ENCODE data around the gene LENG1. TPM values are rescaled to one million over a fixed set of nuclear protein-coding genes. Genes with fewer than 3 reads are reported as not detected.
A peak's percentile ranks its signal among the peaks of the same experiment; 100 is the strongest.
"Not testable (repeated sequence)": the region's sequence is repeated elsewhere in the genome, so short reads cannot be mapped to it uniquely, and the experiment has no call there.

LENG1 gene
- total RNA-seq, 1 donor from 2014 or later: 7.2 TPM

GRCh38 chr19:54201172-54201701 is 41.7 kb upstream of the LENG1 start:
- DNase-seq (ENCODE audit: low spot score, unreplicated experiment): no peak
- Mint-ChIP-seq H3K27ac (peak overlapping the region; percentile 100), H3K36me3 (ENCODE audit: insufficient read depth) (peaks cover 21% of the 10 kb centered on the region), H3K4me3 (ENCODE audit: low read depth) (peak overlapping the region; percentile 92), H3K9me3 (ENCODE audit: low read depth) (no peaks in the 10 kb centered on the region), H3K27me3 (no peaks in the 10 kb centered on the region), H3K4me1 (ENCODE audit: low read depth) (peaks cover 32% of the 10 kb centered on the region)
- no peak for TF ChIP-seq CTCF (IDR thresholded peaks at IDR 0.05; ENCODE audit: unreplicated experiment)

- H3K4me3 Mint-ChIP-seq (ENCODE audit: low read depth): peak overlapping the region; percentile 58
- no peak for TF ChIP-seq CTCF (IDR thresholded peaks at IDR 0.05; ENCODE audit: unreplicated experiment)
- DNase-seq (ENCODE audit: low spot score, unreplicated experiment): no peak
- peaks cover 27% of the 10 kb centered on the region for H3K4me1 Mint-ChIP-seq (ENCODE audit: low read depth)
- no peaks in the 10 kb centered on the region for H3K27me3 Mint-ChIP-seq
- H3K9me3 Mint-ChIP-seq (ENCODE audit: low read depth): no peaks in the 10 kb centered on the region
- H3K27ac Mint-ChIP-seq: peak overlapping the region; percentile 90
- H3K36me3 Mint-ChIP-seq (ENCODE audit: insufficient read depth): peaks cover 19% of the 10 kb centered on the region
Observed at GRCh38 chr19:54199401-54199800, 39.9 kb upstream of the LENG1 start.

- no peak for TF ChIP-seq CTCF (IDR thresholded peaks at IDR 0.05; ENCODE audit: unreplicated experiment)
- no peaks in the 10 kb centered on the region for H3K9me3 Mint-ChIP-seq (ENCODE audit: low read depth)
- H3K4me1 Mint-ChIP-seq (ENCODE audit: low read depth): peaks cover 13% of the 10 kb centered on the region
- H3K4me3 Mint-ChIP-seq (ENCODE audit: low read depth): no peak overlapping the region
- peaks cover 15% of the 10 kb centered on the region for H3K36me3 Mint-ChIP-seq (ENCODE audit: insufficient read depth)
- no peaks in the 10 kb centered on the region for H3K27me3 Mint-ChIP-seq
- no peak for DNase-seq (ENCODE audit: low spot score, unreplicated experiment)
- H3K27ac Mint-ChIP-seq: no peak overlapping the region
Observed at GRCh38 chr19:54197121-54197520, 37.6 kb upstream of the LENG1 start.

GRCh38 chr19:54196536-54196935 is 37.0 kb upstream of the LENG1 start:
- peaks cover 14% of the 10 kb centered on the region for H3K4me1 Mint-ChIP-seq (ENCODE audit: low read depth)

GRCh38 chr19:54194463-54194862 is 34.9 kb upstream of the LENG1 start:
- not testable (repeated sequence) for H3K27me3 Mint-ChIP-seq; DNase-seq (ENCODE audit: low spot score, unreplicated experiment); H3K27ac Mint-ChIP-seq; H3K9me3 Mint-ChIP-seq (ENCODE audit: low read depth); H3K4me3 Mint-ChIP-seq (ENCODE audit: low read depth)
- H3K4me1 Mint-ChIP-seq (ENCODE audit: low read depth): peaks cover 12% of the 10 kb centered on the region
- peaks cover 13% of the 10 kb centered on the region for H3K36me3 Mint-ChIP-seq (ENCODE audit: insufficient read depth)

More at GRCh38 chr19:54196536-54196935, 37.0 kb upstream of the LENG1 start:
- Mint-ChIP-seq H3K9me3 (ENCODE audit: low read depth) (no peaks in the 10 kb centered on the region), H3K27ac (no peak overlapping the region), H3K4me3 (ENCODE audit: low read depth) (no peak overlapping the region), H3K36me3 (ENCODE audit: insufficient read depth) (peaks cover 15% of the 10 kb centered on the region), H3K27me3 (no peaks in the 10 kb centered on the region)
- no peak for DNase-seq (ENCODE audit: low spot score, unreplicated experiment)
- no peak for TF ChIP-seq CTCF (IDR thresholded peaks at IDR 0.05; ENCODE audit: unreplicated experiment)

- no peak for DNase-seq (ENCODE audit: low spot score, unreplicated experiment)
- Mint-ChIP-seq H3K27ac (no peak overlapping the region), H3K9me3 (ENCODE audit: low read depth) (no peaks in the 10 kb centered on the region), H3K36me3 (ENCODE audit: insufficient read depth) (peaks cover 13% of the 10 kb centered on the region), H3K4me1 (ENCODE audit: low read depth) (peaks cover 12% of the 10 kb centered on the region), H3K4me3 (ENCODE audit: low read depth) (peak overlapping the region; percentile 40), H3K27me3 (no peaks in the 10 kb centered on the region)
- TF ChIP-seq CTCF (IDR thresholded peaks at IDR 0.05; ENCODE audit: unreplicated experiment): no peak
Observed at GRCh38 chr19:54193011-54193410, 33.5 kb upstream of the LENG1 start.

Data from progenitor cell of endocrine pancreas (in vitro differentiated cells).